GM12878 (cell line): ENCODE results near the gene ATG10. TPM values are rescaled to one million over a fixed set of nuclear protein-coding genes. Genes with fewer than 3 reads are reported as not detected.

Source experiments
- ATAC-seq: fragments of 200-7000 bp; cut with Tn5 transposase; 3 replicates; pipeline ENCODE4 v1.9.1; 2020; ENCODE audit warnings: mild to moderate bottlenecking, moderate library complexity
- BruUV-seq: library from RNA; stranded (reverse); fragments of 400-500 nt; replicated peaks from 2 replicates; lab custom pipeline; 2021; lab: Mats Ljungman, UMichigan
- CTCF ChIA-PET: fragments of 300-600 bp; sonication (Branson Sonifier 250); formaldehyde crosslinking; extraction: SDS; loops from one replicate; lab custom pipeline; 2021; ENCODE audit warnings: inconsistent platforms; lab: Yijun Ruan, JAX
- POLR2A ChIA-PET: fragments of 350-600 bp; formaldehyde crosslinking; extraction: SDS; loops from one replicate; lab custom pipeline; 2021; ENCODE audit warnings: inconsistent platforms; lab: Charles Lee
- RAD21 ChIA-PET: fragments of 300-600 bp; sonication (Branson Sonifier 250); formaldehyde crosslinking; loops from one replicate; lab custom pipeline; 2023; ENCODE audit warnings: antibody characterized with exemption; ENCODE audit not compliant: unreplicated experiment; lab: Charles Lee
- SMC1A ChIA-PET: fragments of 300-600 bp; sonication (Branson Sonifier 250); formaldehyde crosslinking; loops from one replicate; lab custom pipeline; 2023; ENCODE audit not compliant: unreplicated experiment, uncharacterized antibody; lab: Charles Lee
- DNase-seq: peaks from one replicate; pipeline ENCODE4 v3.0.0-alpha.2; 2011; ENCODE audit warnings: low read depth, low spot score
- FAIRE-seq: peaks from 3 replicates; lab custom pipeline; 2011; peaks lifted over from hg19 to GRCh38; lab: Jason Lieb, UNC
- H2AFZ ChIP-seq: 2 replicates; pipeline ENCODE4 v1.6.0; 2011; ENCODE audit warnings: low read depth, low read length, control low read depth; ENCODE audit not compliant: control insufficient read depth
- H3K27ac ChIP-seq: 2 replicates; pipeline ENCODE4 v1.5.1; 2011; ENCODE audit warnings: control low read depth; ENCODE audit not compliant: control insufficient read depth, insufficient read depth
- H3K27me3 ChIP-seq, 2 experiments: replicated peaks in 1 of 2; 2 replicates each; pipeline versions ENCODE4 v1.6.0 to v1.6.1; 2011; ENCODE audit warnings: low read length in 1 of 2; ENCODE audit not compliant: control insufficient read depth in 2 of 2, insufficient read depth in 2 of 2
- H3K36me3 ChIP-seq, 2 experiments: 2 replicates each; pipeline ENCODE4 v1.5.1; 2011; ENCODE audit warnings: low read length in 1 of 2; ENCODE audit not compliant: control insufficient read depth in 2 of 2, insufficient read depth in 2 of 2
- H3K4me1 ChIP-seq: 2 replicates; pipeline ENCODE4 v1.6.1; 2011; ENCODE audit warnings: mild to moderate bottlenecking, low read length, moderate library complexity, mixed read lengths; ENCODE audit not compliant: control insufficient read depth, insufficient read depth
- H3K4me2 ChIP-seq: 2 replicates; pipeline ENCODE4 v1.6.0; 2011; ENCODE audit warnings: control low read depth; ENCODE audit not compliant: control insufficient read depth, insufficient read depth
- H3K4me3 ChIP-seq: fragments of 200-600 bp; sonication (generic); 2 replicates; pipeline ENCODE4 v1.5.1; 2016
- H3K79me2 ChIP-seq: 2 replicates; pipeline ENCODE4 v1.6.0; 2011; ENCODE audit warnings: low read length; ENCODE audit not compliant: control insufficient read depth, insufficient read depth
- H3K9ac ChIP-seq: 2 replicates; pipeline ENCODE4 v1.8.0; 2011; ENCODE audit warnings: low read length, control low read depth, mixed read lengths; ENCODE audit not compliant: control insufficient read depth, insufficient read depth
- H3K9me3 ChIP-seq: replicated peaks from 3 replicates; pipeline ENCODE4 v1.5.1; 2011; ENCODE audit warnings: mild to moderate bottlenecking, low read length; ENCODE audit not compliant: control insufficient read depth, insufficient read depth
- H4K20me1 ChIP-seq: 2 replicates; pipeline ENCODE4 v1.6.0; 2011; ENCODE audit not compliant: control insufficient read depth, insufficient read depth
- CEBPB ChIP-seq, 2 experiments: fragments of 150-350 bp in 1 of 2; IDR thresholded peaks; 2 replicates each; pipeline ENCODE4 v1.6.1; 2012 to 2014; ENCODE audit warnings: low read depth in 2 of 2, low read length in 2 of 2, borderline replicate concordance in 1 of 2, inconsistent platforms in 1 of 2
- CUX1 ChIP-seq: IDR thresholded peaks from 2 replicates; pipeline ENCODE4 v1.6.1; 2012; ENCODE audit warnings: improper control_type of control experiment, low read depth, low read length; ENCODE audit not compliant: insufficient replicate concordance
- LARP7 ChIP-seq: fragments of 450-650 bp; IDR thresholded peaks from 2 replicates; pipeline ENCODE4 v1.6.1; 2017; ENCODE audit warnings: mild to moderate bottlenecking
- NFIC ChIP-seq: IDR thresholded peaks from 2 replicates; pipeline ENCODE4 v1.6.1; 2012; ENCODE audit warnings: low read depth, mild to moderate bottlenecking, inconsistent platforms, low read length, moderate library complexity
- NR2F1 ChIP-seq: fragments of 450-650 bp; conservative IDR thresholded peaks from 2 replicates; pipeline ENCODE4 v1.6.1; 2017; ENCODE audit warnings: mild to moderate bottlenecking
- PBX3 ChIP-seq: IDR thresholded peaks from 2 replicates; pipeline ENCODE4 v1.6.1; 2011; ENCODE audit warnings: mild to moderate bottlenecking, low read depth, low read length, moderate library complexity; ENCODE audit not compliant: insufficient replicate concordance
- ZZZ3 ChIP-seq: IDR thresholded peaks from 2 replicates; pipeline ENCODE4 v1.6.1; 2011; ENCODE audit warnings: low read depth; ENCODE audit not compliant: control insufficient read depth, insufficient read length
- whole genome bisulfite sequencing: methylation state at CpG from one replicate; pipeline ENCODE4 v1.1.6; 2016; ENCODE audit warnings: low lambda C conversion rate; ENCODE audit not compliant: insufficient replicate concordance, insufficient coverage; ENCODE audit errors: missing lambda C conversion rate; 5-methylcytosine and 5-hydroxymethylcytosine counted together
- in situ Hi-C: fragments of 300-500 bp; cut with MboI; formaldehyde crosslinking; loops from 9 replicates; pipeline ENCODE4 v1.14.3; 2018; ENCODE audit warnings: mixed read lengths
- intact Hi-C: fragments of 100-400 bp; cut with micrococcal nuclease; formaldehyde crosslinking; loops from one replicate; pipeline ENCODE4 v1.14.2; 2022; ENCODE audit not compliant: unreplicated experiment
- polyA plus RNA-seq, 11 experiments: library from polyadenylated mRNA; depleted of rRNA in 4 of 11; unstranded in 6 of 11; stranded (reverse) in 5 of 11; fragments of >200 nt; fragmentation: Nextera tagmentation in 4 of 11; fragmentation: Illumina TruSeq in 1 of 11; extraction: Ambion mirVana in 4 of 11; extraction: Trizol in 1 of 11; gene quantifications; 1 replicate in 1 of 11; 2 replicates in 10 of 11; pipeline versions ENCODE4 v1.2.1 to v1.2.3, GENCODE V29; 2011 to 2016; ENCODE audit warnings: inconsistent platforms in 2 of 11, missing spikeins in 2 of 11, low read depth in 1 of 11
- total RNA-seq, 4 experiments: library from RNA; depleted of rRNA in 3 of 4; stranded (reverse); fragments of >200 nt in 3 of 4; fragmentation: Illumina TruSeq in 1 of 4; extraction: Trizol in 1 of 4; gene quantifications; 2 replicates each; pipeline versions ENCODE4 v1.2.1 to v1.2.3, GENCODE V29; 2013 to 2021

ATG10 gene
- total and polyA plus RNA-seq, 10 of the 15 experiments (the other 5 are each of a cell fraction or from before 2014, with no cell fraction given): 3.8 to 14.4 (median 6.5) TPM

- intact Hi-C loops: no loop called here
Observed at GRCh38 chr5:82298668-82299067, 326.8 kb downstream of the ATG10 start.

More at GRCh38 chr5:82298668-82299067, 326.8 kb downstream of the ATG10 start:
- in situ Hi-C loops: no loop called here
- ChIA-PET POLR2A (no interaction called here), SMC1A (interaction anchor here (1.2 kb wide), 1 partner anchor 13 kb away, joined by 3 read pairs; no protein-coding TSS in a partner anchor), RAD21 (no interaction called here), CTCF (no interaction called here)
- Histone ChIP-seq H3K79me2 (no peaks in the 10 kb centered on the region), H3K27ac (no peak overlapping the region), H2AFZ (no peak overlapping the region), H4K20me1 (no peaks in the 10 kb centered on the region), H3K4me2 (no peak overlapping the region), H3K4me1 (no peaks in the 10 kb centered on the region), H3K9me3 (no peaks in the 10 kb centered on the region), H3K27me3 (no peaks in the 10 kb centered on the region), H3K4me3 (no peak overlapping the region), H3K9ac (no peak overlapping the region), H3K36me3 (no peaks in the 10 kb centered on the region)
- no peak for TF ChIP-seq ZZZ3
- TF ChIP-seq NR2F1: no peak
- no peak for TF ChIP-seq NFIC
- no peak for TF ChIP-seq CUX1
- no peak for TF ChIP-seq CEBPB (IDR thresholded peaks at IDR 0.05; ENCODE audit: borderline replicate concordance in 1 of 2, low read depth in 2 of 2, low read length in 2 of 2)
- no peak for TF ChIP-seq LARP7
- TF ChIP-seq PBX3: no peak
- ATAC-seq: no peak
- WGBS: 0% methylated on average over 2 of the region's 2 CpGs
- no peak for DNase-seq
- BruUV-seq: no TSS peak
- no peak for FAIRE-seq
